CD4-positive, alpha-beta T cell treated with Interleukin-4 for 1 hour (primary cell): ENCODE measurements around the gene CREB3L1.

Experiments
- DNase-seq, 2 donors: peaks; one replicate each; pipeline ENCODE4 v3.0.0-alpha.2; 2020 to 2022

CREB3L1 gene

DNA sequence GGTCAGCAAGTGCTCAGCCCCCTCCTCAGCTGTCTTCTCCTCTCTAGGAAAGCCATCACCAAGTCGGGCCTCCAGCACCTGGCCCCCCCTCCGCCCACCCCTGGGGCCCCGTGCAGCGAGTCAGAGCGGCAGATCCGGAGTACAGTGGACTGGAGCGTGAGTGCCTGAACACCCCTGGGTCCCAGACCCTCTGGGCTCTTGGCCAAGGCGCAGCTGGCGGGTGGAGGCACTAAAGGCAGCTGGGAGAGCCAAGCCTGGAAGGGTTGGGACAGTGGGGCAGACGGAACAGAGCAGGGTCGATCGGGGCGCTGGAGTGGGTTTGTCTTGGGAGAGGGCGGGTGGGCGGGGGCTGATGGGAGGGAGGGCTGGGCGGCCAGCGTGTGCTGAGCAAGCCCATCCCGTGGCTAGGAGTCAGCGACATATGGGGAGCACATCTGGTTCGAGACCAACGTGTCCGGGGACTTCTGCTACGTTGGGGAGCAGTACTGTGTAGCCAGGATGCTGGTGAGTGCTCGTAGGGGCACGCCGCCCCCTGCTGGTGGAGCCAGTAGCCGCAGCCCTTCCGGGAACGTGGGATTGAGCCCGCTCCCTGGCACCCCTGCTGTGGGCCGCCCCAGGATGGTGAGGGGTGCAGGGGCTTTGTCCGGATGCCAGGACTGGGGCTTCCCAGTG lies 89.9 kb downstream of the CREB3L1 start:
- DNase-seq: peak; percentile 71 to 79

DNA sequence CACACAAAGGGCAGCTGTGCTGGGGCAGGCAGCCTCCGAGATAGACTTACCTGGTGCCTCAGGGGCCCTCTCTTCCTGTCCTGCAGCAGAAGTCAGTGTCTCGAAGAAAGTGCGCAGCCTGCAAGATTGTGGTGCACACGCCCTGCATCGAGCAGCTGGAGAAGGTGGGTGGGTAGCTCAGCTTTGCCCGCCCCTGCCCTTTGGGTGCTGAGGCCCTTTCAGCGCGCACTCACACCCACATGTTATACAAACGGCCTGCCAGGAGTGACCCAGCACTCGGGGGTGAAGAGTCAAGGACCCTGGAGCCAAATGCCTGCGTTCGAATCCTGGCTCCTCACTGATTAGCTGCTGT lies 90.4 kb downstream of the CREB3L1 start:
- DNase-seq: no peak

DNA sequence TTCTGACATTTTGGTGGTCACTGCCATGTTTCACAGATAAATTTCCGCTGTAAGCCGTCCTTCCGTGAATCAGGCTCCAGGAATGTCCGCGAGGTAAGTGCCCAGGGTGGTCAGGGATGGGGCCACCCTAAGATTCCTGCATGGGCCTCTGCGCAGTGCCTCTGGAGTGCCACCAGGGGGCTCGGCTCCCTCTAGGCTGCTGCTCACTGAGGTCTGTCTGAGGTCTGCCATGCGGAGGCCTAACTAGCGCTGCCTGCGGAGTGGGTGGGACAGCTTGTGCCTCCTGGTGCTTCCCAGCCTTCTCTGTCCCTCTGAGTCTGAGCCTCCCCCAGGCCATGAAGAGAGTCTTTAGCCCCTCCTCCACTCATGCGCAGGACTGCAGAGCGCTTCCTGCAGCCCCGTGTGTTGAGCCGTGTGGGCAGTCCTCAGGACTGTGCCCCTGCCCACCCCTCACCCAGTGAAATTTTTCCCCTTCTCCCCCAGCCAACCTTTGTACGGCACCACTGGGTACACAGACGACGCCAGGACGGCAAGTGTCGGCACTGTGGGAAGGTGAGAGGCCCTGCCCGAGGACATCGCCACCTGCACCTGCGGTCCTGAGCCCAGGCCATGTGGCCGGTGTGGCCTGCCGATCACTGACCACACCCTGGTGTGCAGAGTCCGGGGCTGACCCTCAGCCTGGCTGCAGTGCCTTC lies 92.1 kb downstream of the CREB3L1 start:
- DNase-seq: peak; percentile 56 to 59

DNA sequence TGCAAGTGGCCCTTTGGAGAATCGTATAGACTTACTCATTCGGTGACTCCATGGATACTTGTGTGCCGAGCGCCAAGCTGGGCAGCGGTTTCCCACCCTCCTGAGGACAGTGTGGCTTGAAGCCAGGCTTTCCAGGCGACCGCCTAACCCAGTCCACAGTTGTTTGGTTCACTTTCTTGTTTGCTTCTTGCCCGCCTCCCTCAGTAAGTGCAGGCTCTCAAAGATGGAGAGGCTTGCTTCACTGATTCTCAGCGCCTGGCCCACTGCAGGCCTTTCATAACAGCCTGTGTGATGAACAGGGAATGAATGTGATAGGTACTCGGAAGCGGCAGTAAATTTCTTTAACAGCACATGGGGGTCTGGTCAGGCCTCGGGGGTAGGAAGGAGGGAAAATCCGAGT lies 92.8 kb downstream of the CREB3L1 start:
- no peak for DNase-seq
